PC-3 (cell line): Measurements from ENCODE around the gene SRRM5. TPM values are rescaled to one million over a fixed set of nuclear protein-coding genes. Genes with fewer than 3 reads are reported as not detected.

Source experiments
- ATAC-seq: fragments of 200-7000 bp; cut with Tn5 transposase; 2 replicates; pipeline ENCODE4 v1.9.1; 2020; ENCODE audit warnings: mild to moderate bottlenecking, moderate library complexity
- BruUV-seq: library from RNA; stranded (reverse); fragments of 400-500 nt; replicated peaks from 2 replicates; lab custom pipeline; 2021; lab: Mats Ljungman, UMichigan
- CTCF ChIA-PET: fragments of 300-600 bp; sonication (Branson Sonifier 250); formaldehyde crosslinking; loops from one replicate; lab custom pipeline; 2022; ENCODE audit warnings: antibody characterized with exemption; lab: Charles Lee
- POLR2A ChIA-PET: fragments of 300-600 bp; sonication (Branson Sonifier 250); formaldehyde crosslinking; loops from one replicate; lab custom pipeline; 2022; ENCODE audit warnings: antibody characterized with exemption; ENCODE audit not compliant: unreplicated experiment; lab: Charles Lee
- DNase-seq: peaks from one replicate; pipeline ENCODE4 v3.0.0-alpha.2; 2015
- H2AFZ ChIP-seq: fragments of 300-600 bp; sonication (generic); 2 replicates; pipeline ENCODE4 v1.6.0; 2016; ENCODE audit warnings: antibody characterized with exemption, low read length
- H3F3A ChIP-seq: fragments of 300-600 bp; sonication (generic); one replicate; pipeline ENCODE4 v1.6.0; 2017; ENCODE audit warnings: antibody characterized with exemption, low read length, control low read depth, mild to moderate bottlenecking; ENCODE audit not compliant: unreplicated experiment
- H3K27ac ChIP-seq: fragments of 300-600 bp; sonication (generic); 2 replicates; pipeline ENCODE4 v1.5.1; 2016; ENCODE audit warnings: mild to moderate bottlenecking, low read length
- H3K27me3 ChIP-seq: fragments of 300-600 bp; sonication (generic); 2 replicates; pipeline ENCODE4 v1.6.1; 2016; ENCODE audit warnings: low read length, mixed read lengths
- H3K36me3 ChIP-seq: fragments of 300-600 bp; sonication (generic); 2 replicates; pipeline ENCODE4 v1.6.1; 2016; ENCODE audit warnings: low read depth, mixed run types, low read length, mixed read lengths
- H3K4me1 ChIP-seq: fragments of 300-600 bp; sonication (generic); 2 replicates; pipeline ENCODE4 v1.5.1; 2016; ENCODE audit warnings: low read length; ENCODE audit not compliant: insufficient read depth
- H3K4me2 ChIP-seq: fragments of 300-600 bp; sonication (generic); 2 replicates; pipeline ENCODE4 v1.6.0; 2016; ENCODE audit warnings: low read length
- H3K4me3 ChIP-seq: fragments of 300-600 bp; sonication (generic); 2 replicates; pipeline ENCODE4 v1.5.1; 2016; ENCODE audit warnings: mild to moderate bottlenecking, low read length, mixed read lengths
- H3K79me2 ChIP-seq: fragments of 300-600 bp; sonication (generic); 2 replicates; pipeline ENCODE4 v1.6.1; 2017; ENCODE audit warnings: low read length, mixed read lengths
- H3K9ac ChIP-seq: fragments of 300-600 bp; sonication (generic); 2 replicates; pipeline ENCODE4 v1.6.0; 2016; ENCODE audit warnings: mild to moderate bottlenecking, low read length
- H3K9me2 ChIP-seq: fragments of 300-600 bp; sonication (generic); replicated peaks from 2 replicates; pipeline ENCODE4 v1.6.1; 2016; ENCODE audit warnings: mixed run types, low read length, mixed read lengths
- H3K9me3 ChIP-seq: fragments of 300-600 bp; sonication (generic); 2 replicates; pipeline ENCODE4 v1.6.1; 2016; ENCODE audit warnings: low read length, mixed read lengths
- H4K20me1 ChIP-seq: fragments of 300-600 bp; sonication (generic); 2 replicates; pipeline ENCODE4 v1.6.1; 2016; ENCODE audit warnings: low read length, mixed read lengths
- EZH2 ChIP-seq: fragments of 300-600 bp; sonication (generic); IDR thresholded peaks from one replicate; pipeline ENCODE4 v1.6.1; 2017; ENCODE audit warnings: antibody characterized with exemption, mild to moderate bottlenecking, low read length; ENCODE audit not compliant: unreplicated experiment
- EZH2phosphoT487 ChIP-seq: fragments of 300-600 bp; sonication (generic); IDR thresholded peaks from 2 replicates; pipeline ENCODE4 v1.6.1; 2018; ENCODE audit warnings: mild to moderate bottlenecking, antibody characterized with exemption, low read length, borderline replicate concordance
- intact Hi-C: fragments of 100-400 bp; cut with micrococcal nuclease; formaldehyde crosslinking; loops from 2 replicates; pipeline ENCODE4 v1.9.0; 2023
- total RNA-seq: library from RNA; depleted of rRNA; stranded (reverse); fragments of >200 nt; gene quantifications from 2 replicates; pipeline ENCODE4 v1.2.3, GENCODE V29; 2014
- TF ChIP-seq, protein P1 (sequence below): fragments of 300-600 bp; sonication (generic); conservative IDR thresholded peaks from 2 replicates; pipeline ENCODE4 v1.5.1; 2017; ENCODE audit warnings: antibody characterized with exemption, low read depth, mild to moderate bottlenecking, low read length

Gene SRRM5
- total RNA-seq, 1 experiment from 2014 or later = 0.11 TPM

DNA sequence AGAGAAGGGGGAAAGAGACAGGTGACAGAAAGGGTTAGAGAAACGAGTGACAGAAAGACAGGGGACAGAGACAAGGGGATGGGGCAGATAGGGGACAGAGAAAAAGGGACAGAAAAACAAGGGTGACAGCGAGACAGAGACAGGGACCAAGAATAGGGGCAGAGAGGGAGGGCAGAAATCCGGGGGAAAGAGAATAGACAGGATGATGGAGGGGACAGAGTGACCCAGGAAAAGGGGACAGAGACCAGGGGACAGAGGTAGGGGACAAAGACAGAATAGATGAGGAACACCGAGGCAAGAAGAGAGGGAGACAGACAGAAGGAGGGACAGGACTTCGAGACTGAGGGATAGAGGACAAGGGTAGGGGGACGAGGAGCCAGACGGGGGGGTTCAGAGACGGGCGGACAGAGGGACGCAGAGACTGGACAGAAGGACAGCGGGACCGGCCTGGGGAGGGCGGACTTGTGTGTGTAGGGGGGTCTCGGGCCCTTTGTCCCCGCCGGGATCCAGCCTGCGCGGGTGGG lies 27.2 kb downstream of the SRRM5 start:
- peak overlapping the region; percentile 50; the same call in 1 of the 2 replicates for H2AFZ ChIP-seq
- H3K27me3 ChIP-seq = no peaks in the 10 kb centered on the region
- peak overlapping the region; percentile 61 for H3K4me3 ChIP-seq
- H3F3A ChIP-seq = no peaks in the 10 kb centered on the region
- H3K27ac ChIP-seq = no peak overlapping the region
- no peaks in the 10 kb centered on the region; the same call in 1 of the 2 replicates for H3K4me1 ChIP-seq
- no peaks in the 10 kb centered on the region for H3K9me3 ChIP-seq
- ATAC-seq (no peak; the same call in 1 of the 2 replicates), DNase-seq (no peak)
- H3K9me2 ChIP-seq = no peaks in the 10 kb centered on the region
- H3K4me2 ChIP-seq = peak overlapping the region; percentile 72
- intact Hi-C loops = no loop called here
- no TSS peak for BruUV-seq
- no peaks in the 10 kb centered on the region for H3K36me3 ChIP-seq
- ChIA-PET POLR2A (no interaction called here), CTCF (no interaction called here)
- H4K20me1 ChIP-seq = no peaks in the 10 kb centered on the region
- H3K9ac ChIP-seq = no peak overlapping the region
- H3K79me2 ChIP-seq = no peaks in the 10 kb centered on the region
- no peak for TF ChIP-seq EZH2
- TF ChIP-seq, protein P1, sequence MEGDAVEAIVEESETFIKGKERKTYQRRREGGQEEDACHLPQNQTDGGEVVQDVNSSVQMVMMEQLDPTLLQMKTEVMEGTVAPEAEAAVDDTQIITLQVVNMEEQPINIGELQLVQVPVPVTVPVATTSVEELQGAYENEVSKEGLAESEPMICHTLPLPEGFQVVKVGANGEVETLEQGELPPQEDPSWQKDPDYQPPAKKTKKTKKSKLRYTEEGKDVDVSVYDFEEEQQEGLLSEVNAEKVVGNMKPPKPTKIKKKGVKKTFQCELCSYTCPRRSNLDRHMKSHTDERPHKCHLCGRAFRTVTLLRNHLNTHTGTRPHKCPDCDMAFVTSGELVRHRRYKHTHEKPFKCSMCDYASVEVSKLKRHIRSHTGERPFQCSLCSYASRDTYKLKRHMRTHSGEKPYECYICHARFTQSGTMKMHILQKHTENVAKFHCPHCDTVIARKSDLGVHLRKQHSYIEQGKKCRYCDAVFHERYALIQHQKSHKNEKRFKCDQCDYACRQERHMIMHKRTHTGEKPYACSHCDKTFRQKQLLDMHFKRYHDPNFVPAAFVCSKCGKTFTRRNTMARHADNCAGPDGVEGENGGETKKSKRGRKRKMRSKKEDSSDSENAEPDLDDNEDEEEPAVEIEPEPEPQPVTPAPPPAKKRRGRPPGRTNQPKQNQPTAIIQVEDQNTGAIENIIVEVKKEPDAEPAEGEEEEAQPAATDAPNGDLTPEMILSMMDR = no peak
- TF ChIP-seq EZH2phosphoT487 = no peak

DNA sequence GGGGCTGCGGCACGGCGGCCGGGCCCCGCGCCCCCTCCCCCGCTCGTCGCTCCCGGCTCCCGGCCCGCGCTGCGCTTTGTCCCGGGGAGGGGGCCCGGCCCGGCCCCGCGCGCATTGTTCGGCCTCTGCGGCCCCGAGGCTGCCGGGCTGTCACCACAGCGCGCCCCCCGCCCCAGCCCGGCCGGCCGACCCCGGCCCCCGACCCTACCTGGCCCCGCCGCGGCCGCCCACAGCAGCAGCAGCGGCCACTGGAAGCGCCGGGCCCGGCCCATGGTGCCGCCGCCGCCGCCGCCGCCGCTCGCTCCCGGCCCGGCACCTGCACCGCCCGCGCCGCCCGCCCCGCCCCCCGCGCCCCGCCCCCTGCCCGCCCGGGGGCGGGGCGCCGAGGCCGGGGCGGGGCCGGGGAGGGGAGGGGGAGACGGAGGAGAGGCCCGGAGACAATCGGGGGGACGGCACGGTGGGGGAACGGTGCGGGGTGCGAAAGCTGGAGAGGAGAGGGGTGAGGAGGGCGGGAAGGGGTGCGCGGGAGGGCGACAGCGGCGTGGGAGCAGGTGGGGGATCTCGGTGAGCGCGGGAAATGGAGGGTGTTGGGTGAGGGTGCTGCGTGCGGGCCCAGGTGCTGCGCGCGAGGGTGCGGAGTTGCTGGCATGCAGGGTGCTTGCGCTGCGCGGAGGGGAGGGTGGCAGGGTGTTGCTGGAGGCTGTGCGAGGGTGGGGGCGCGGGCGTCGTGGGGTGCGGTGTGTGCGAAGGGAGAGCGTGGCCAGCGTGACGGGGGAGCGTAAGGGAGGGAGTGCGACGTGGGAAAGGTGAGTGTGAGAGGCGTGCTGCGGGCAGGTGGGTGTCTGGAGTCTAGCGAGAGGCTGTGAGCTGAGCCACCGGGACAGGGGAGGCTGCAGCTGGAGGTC lies 27.9 kb downstream of the SRRM5 start, which contains the start of gene CADM4:
TSS of gene CADM4 (minus strand) at position 332 of the 905 bp plus-strand sequence. CDS start at position 272, 60 bp downstream.
- Histone ChIP-seq H3K36me3 (no peaks in the 10 kb centered on the region), H3K9ac (no peak within 1 kb of the TSS), H3F3A (no peaks in the 10 kb centered on the region), H3K4me2 (peak within 1 kb of the TSS; percentile 84), H3K4me1 (no peaks in the 10 kb centered on the region; the same call in 1 of the 2 replicates), H2AFZ (peak within 1 kb of the TSS; percentile 82), H3K27me3 (no peaks in the 10 kb centered on the region), H3K9me3 (no peaks in the 10 kb centered on the region), H3K79me2 (no peaks in the 10 kb centered on the region), H3K27ac (no peak within 1 kb of the TSS), H3K4me3 (peak within 1 kb of the TSS; percentile 61), H4K20me1 (no peaks in the 10 kb centered on the region), H3K9me2 (no peaks in the 10 kb centered on the region)
- POLR2A ChIA-PET = no interaction called here
- ATAC-seq (peak; percentile 78), DNase-seq (no peak)
- no TSS peak for BruUV-seq
- CTCF ChIA-PET = no interaction called here
- no peak for TF ChIP-seq EZH2
- TF ChIP-seq EZH2phosphoT487 = no peak
- TF ChIP-seq, protein P1 = no peak
- intact Hi-C loops = no loop called here
